ENCODE measurements around the gene SDK1.

DNA sequence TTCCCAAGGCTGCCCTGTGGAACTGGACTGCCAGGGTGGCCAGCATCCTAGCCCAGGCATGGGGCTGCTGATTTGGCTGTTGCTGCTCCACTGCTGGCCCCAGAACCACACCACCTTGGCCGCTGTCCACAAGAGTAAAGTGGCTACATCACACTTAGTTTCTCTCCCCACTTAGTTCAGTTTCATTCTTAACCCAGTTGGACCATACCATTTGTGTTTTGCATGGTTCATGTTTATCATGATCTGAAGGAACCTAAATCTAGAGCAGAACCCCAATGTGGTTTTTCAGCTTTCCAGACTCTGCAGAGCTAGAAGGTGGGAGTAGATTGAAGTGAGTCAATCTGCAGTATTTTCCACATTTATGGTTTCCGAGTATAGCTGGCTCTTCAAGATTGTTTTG, 32.8 kb downstream of the SDK1 start:
- TF ChIP-seq EZH2 (IDR thresholded peaks at IDR 0.05; ENCODE audit: insufficient read depth, poor library complexity, severe bottlenecking): no peak
- TF ChIP-seq EZH2phosphoT487 (IDR thresholded peaks at IDR 0.05; ENCODE audit: insufficient read depth, low read depth): no peak

Measured in GM23248 (cell line).